HFF-Myc (cell line): Measurements from ENCODE around the gene PTPRK.

ENCODE experiments used
- DNase-seq: peaks from one replicate; pipeline ENCODE4 v3.0.0-alpha.2; 2011; ENCODE audit warnings: low read depth; ENCODE audit errors: extremely low read depth
- H3K4me3 ChIP-seq: replicated peaks from 2 replicates; pipeline ENCODE4 v1.5.1; 2011; ENCODE audit warnings: low read depth, mild to moderate bottlenecking, control low read depth, low read length
- CTCF ChIP-seq: IDR thresholded peaks from 2 replicates; pipeline ENCODE4 v1.5.1; 2012; ENCODE audit warnings: mild to moderate bottlenecking, low read depth, low read length, control low read depth; ENCODE audit errors: missing control alignments

Gene PTPRK

GRCh38 chr6:128276311-128276710 is 244.1 kb downstream of the PTPRK start:
- DNase-seq = peak; percentile 26
- TF ChIP-seq CTCF = no peak
- no peak overlapping the region for H3K4me3 ChIP-seq

- DNase-seq = no peak
- H3K4me3 ChIP-seq = no peak overlapping the region
- no peak for TF ChIP-seq CTCF
These were observed 244.7 kb downstream of the PTPRK start for GRCh38 chr6:128275681-128276080.

GRCh38 chr6:128275030-128275429 is 245.4 kb downstream of the PTPRK start:
- no peak for TF ChIP-seq CTCF
- DNase-seq = no peak
- no peak overlapping the region for H3K4me3 ChIP-seq

- TF ChIP-seq CTCF = no peak
- H3K4me3 ChIP-seq = no peak overlapping the region
- DNase-seq = no peak
These were observed 248.9 kb downstream of the PTPRK start for GRCh38 chr6:128271527-128271926.

GRCh38 chr6:128271011-128271410 is 249.4 kb downstream of the PTPRK start:
- no peak overlapping the region for H3K4me3 ChIP-seq
- TF ChIP-seq CTCF = no peak
- no peak for DNase-seq

- no peak for TF ChIP-seq CTCF
- DNase-seq = no peak
- no peak overlapping the region for H3K4me3 ChIP-seq
These were observed 253.5 kb downstream of the PTPRK start for GRCh38 chr6:128266946-128267345.

- DNase-seq = no peak
- no peak for TF ChIP-seq CTCF
- no peak overlapping the region for H3K4me3 ChIP-seq
These were observed 254.7 kb downstream of the PTPRK start for GRCh38 chr6:128265706-128266105.
